H9 (cell line): ENCODE data around the gene DENND1A. TPM values are rescaled to one million over a fixed set of nuclear protein-coding genes. Genes with fewer than 3 reads are reported as not detected.

Experiments used
- DNase-seq: peaks from one replicate; pipeline ENCODE4 v3.0.0-alpha.2; 2017
- H2AFZ ChIP-seq: one replicate; pipeline ENCODE4 v1.6.1; 2013; ENCODE audit warnings: mild to moderate bottlenecking, low read length, control low read depth, moderate library complexity
- H2AK5ac ChIP-seq: 2 replicates; pipeline ENCODE4 v1.6.1; 2013; ENCODE audit warnings: low read length, control low read depth, mixed read lengths; ENCODE audit not compliant: insufficient read length
- H2BK120ac ChIP-seq: one replicate; pipeline ENCODE4 v1.6.1; 2013; ENCODE audit warnings: low read depth, mild to moderate bottlenecking, low read length, control low read depth, inconsistent platforms; ENCODE audit not compliant: poor library complexity, severe bottlenecking
- H2BK12ac ChIP-seq: 2 replicates; pipeline ENCODE4 v1.6.1; 2013; ENCODE audit warnings: low read length, control low read depth, mixed read lengths, low read depth; ENCODE audit not compliant: insufficient read length
- H2BK15ac ChIP-seq: 2 replicates; pipeline ENCODE4 v1.6.1; 2013; ENCODE audit warnings: low read depth, low read length, control low read depth
- H2BK20ac ChIP-seq: one replicate; pipeline ENCODE4 v1.6.1; 2013; ENCODE audit warnings: low read depth, mild to moderate bottlenecking, low read length, control low read depth, inconsistent platforms; ENCODE audit not compliant: poor library complexity, severe bottlenecking
- H2BK5ac ChIP-seq: 2 replicates; pipeline ENCODE4 v1.6.1; 2013; ENCODE audit warnings: low read length, control low read depth, mixed read lengths; ENCODE audit not compliant: insufficient read length
- H3K14ac ChIP-seq: 2 replicates; pipeline ENCODE4 v1.6.1; 2013; ENCODE audit warnings: low read length, control low read depth; ENCODE audit not compliant: insufficient read depth
- H3K18ac ChIP-seq: 2 replicates; pipeline ENCODE4 v1.6.1; 2013; ENCODE audit warnings: low read depth, mild to moderate bottlenecking, mixed read lengths, low read length, control low read depth; ENCODE audit not compliant: insufficient read length
- H3K23ac ChIP-seq: 2 replicates; pipeline ENCODE4 v1.6.1; 2013; ENCODE audit warnings: low read length, control low read depth, mixed read lengths, low read depth; ENCODE audit not compliant: insufficient read length
- H3K23me2 ChIP-seq: 2 replicates; pipeline ENCODE4 v1.6.1; 2013; ENCODE audit warnings: low read depth, mild to moderate bottlenecking, mixed read lengths, low read length, control low read depth; ENCODE audit not compliant: insufficient read length, poor library complexity, severe bottlenecking
- H3K27ac ChIP-seq: 2 replicates; pipeline ENCODE4 v1.5.1; 2013; ENCODE audit warnings: low read length, control low read depth, mixed read lengths, low read depth; ENCODE audit not compliant: insufficient read length
- H3K27me3 ChIP-seq: 2 replicates; pipeline ENCODE4 v1.6.1; 2013; ENCODE audit warnings: low read length, control low read depth, inconsistent platforms; ENCODE audit not compliant: insufficient read depth
- H3K4ac ChIP-seq: 2 replicates; pipeline ENCODE4 v1.6.1; 2013; ENCODE audit warnings: low read depth, mild to moderate bottlenecking, control low read depth, inconsistent platforms, low read length, moderate library complexity
- H3K4me1 ChIP-seq: 2 replicates; pipeline ENCODE4 v1.6.1; 2013; ENCODE audit warnings: low read length, control low read depth, inconsistent platforms; ENCODE audit not compliant: insufficient read depth
- H3K4me2 ChIP-seq: 2 replicates; pipeline ENCODE4 v1.6.1; 2013; ENCODE audit warnings: low read length, control low read depth, mixed read lengths; ENCODE audit not compliant: insufficient read length, insufficient read depth
- H3K56ac ChIP-seq: 2 replicates; pipeline ENCODE4 v1.6.1; 2013; ENCODE audit warnings: low read depth, mild to moderate bottlenecking, mixed read lengths, low read length, control low read depth; ENCODE audit not compliant: insufficient read length
- H3K79me1 ChIP-seq: 2 replicates; pipeline ENCODE4 v1.6.1; 2013; ENCODE audit warnings: low read depth, mild to moderate bottlenecking, moderate library complexity, low read length, control low read depth, inconsistent platforms; ENCODE audit not compliant: insufficient read depth, poor library complexity, severe bottlenecking
- H3K79me2 ChIP-seq: 2 replicates; pipeline ENCODE4 v1.6.1; 2013; ENCODE audit warnings: low read length, control low read depth, inconsistent platforms; ENCODE audit not compliant: insufficient read depth
- H3K9ac ChIP-seq: 2 replicates; pipeline ENCODE4 v1.6.1; 2013; ENCODE audit warnings: low read length, control low read depth, mixed read lengths; ENCODE audit not compliant: insufficient read length; ENCODE audit errors: extremely low read depth
- H3K9me3 ChIP-seq: one replicate; pipeline ENCODE4 v1.6.1; 2013; ENCODE audit warnings: low read depth, low read length, inconsistent platforms; ENCODE audit not compliant: control insufficient read depth
- H3T11ph ChIP-seq: one replicate; pipeline ENCODE4 v1.6.1; 2013; ENCODE audit warnings: mild to moderate bottlenecking, low read length, control low read depth, inconsistent platforms
- H4K20me1 ChIP-seq: one replicate; pipeline ENCODE4 v1.6.1; 2013; ENCODE audit not compliant: control insufficient read depth, insufficient read length, insufficient read depth
- H4K5ac ChIP-seq: 2 replicates; pipeline ENCODE4 v1.6.1; 2013; ENCODE audit warnings: low read depth, mild to moderate bottlenecking, mixed read lengths, low read length, control low read depth; ENCODE audit not compliant: insufficient read length
- H4K8ac ChIP-seq: replicated peaks from 2 replicates; pipeline ENCODE4 v1.6.1; 2013; ENCODE audit warnings: low read length, control low read depth, mixed read lengths, low read depth; ENCODE audit not compliant: insufficient read length
- H4K91ac ChIP-seq: 2 replicates; pipeline ENCODE4 v1.6.1; 2013; ENCODE audit warnings: low read depth, mild to moderate bottlenecking, moderate library complexity, mixed read lengths, low read length, control low read depth; ENCODE audit not compliant: insufficient read length
- H3K27ac Mint-ChIP-seq, 3 experiments: 2 replicates in 2 of 3; 3 replicates in 1 of 3; pipeline ENCODE4 v1.8.0; 2020 to 2021; ENCODE audit warnings: mixed read lengths in 3 of 3, mild to moderate bottlenecking in 1 of 3, moderate library complexity in 1 of 3
- H3K27me3 Mint-ChIP-seq: 2 replicates; pipeline ENCODE4 v1.8.0; 2021; ENCODE audit warnings: low read depth, mild to moderate bottlenecking, moderate library complexity, mixed read lengths
- H3K36me3 Mint-ChIP-seq, 3 experiments: 2 replicates in 2 of 3; 3 replicates in 1 of 3; pipeline ENCODE4 v1.8.0; 2020 to 2021; ENCODE audit warnings: low read depth in 3 of 3, mixed read lengths in 3 of 3; ENCODE audit not compliant: insufficient read depth in 1 of 3
- H3K4me1 Mint-ChIP-seq, 2 experiments: 2 replicates each; pipeline ENCODE4 v1.8.0; 2020; ENCODE audit warnings: mixed read lengths in 2 of 2
- H3K4me3 Mint-ChIP-seq, 2 experiments: 2 replicates in 1 of 2; 3 replicates in 1 of 2; pipeline ENCODE4 v1.8.0; 2020 to 2021; ENCODE audit warnings: mild to moderate bottlenecking in 2 of 2, mixed read lengths in 2 of 2, moderate library complexity in 1 of 2
- H3K9me3 Mint-ChIP-seq, 2 experiments: 2 replicates in 1 of 2; 3 replicates in 1 of 2; pipeline ENCODE4 v1.8.0; 2020; ENCODE audit warnings: mild to moderate bottlenecking in 2 of 2, mixed read lengths in 2 of 2, moderate library complexity in 1 of 2
- WGBS: extraction: QIAGEN DNeasy Blood & Tissue Kit; methylation state at CpG from one replicate; pipeline ENCODE4 v1.1.7; 2013; ENCODE audit warnings: missing lambda C conversion rate, low lambda C conversion rate, mixed read lengths; ENCODE audit not compliant: insufficient read length; ENCODE audit errors: extremely low coverage; 5-methylcytosine and 5-hydroxymethylcytosine counted together
- total RNA-seq: library from RNA; stranded (reverse); gene quantifications from 2 replicates; pipeline ENCODE4 v1.2.1, GENCODE V29; 2021
- TF ChIP-seq, protein P1 (sequence below): fragments of 200-600 bp; sonication (generic); conservative IDR thresholded peaks from 3 replicates; pipeline ENCODE4 v1.8.0; 2021; ENCODE audit warnings: antibody characterized with exemption, mild to moderate bottlenecking

Gene DENND1A
- total RNA-seq, 1 experiment from 2014 or later: 20.4 TPM

DNA sequence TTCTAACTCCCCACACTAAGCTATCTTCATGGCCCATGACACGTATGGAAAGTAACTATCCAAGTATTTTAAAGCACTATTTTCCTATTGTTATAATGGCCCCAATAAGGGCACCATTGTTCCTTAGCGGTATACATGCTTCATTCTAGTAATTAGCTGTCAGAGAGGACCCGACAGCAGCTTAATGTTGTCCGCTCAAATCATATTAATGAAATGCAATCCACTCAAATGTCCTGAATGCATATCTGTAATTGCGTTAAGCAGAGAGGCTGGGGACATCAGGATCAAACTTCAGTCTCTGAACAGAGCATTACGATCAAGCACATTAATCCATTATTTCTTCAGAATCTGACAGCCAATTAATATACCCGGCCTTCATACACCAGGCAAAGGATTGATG, 434.2 kb downstream of the DENND1A start:
- no peak overlapping the region for H3K18ac ChIP-seq
- H2BK20ac ChIP-seq: no peak overlapping the region
- no peaks in the 10 kb centered on the region for H3K9me3 ChIP-seq
- H3K9me3 Mint-ChIP-seq: no peaks in the 10 kb centered on the region
- H3T11ph ChIP-seq: no peak overlapping the region
- H2AK5ac ChIP-seq: no peak overlapping the region
- no peak overlapping the region for H2BK120ac ChIP-seq
- H3K27me3 Mint-ChIP-seq: peaks cover 4% of the 10 kb centered on the region
- H3K56ac ChIP-seq: no peak overlapping the region
- H2BK5ac ChIP-seq: no peak overlapping the region
- no peak overlapping the region for H2BK15ac ChIP-seq
- no peak overlapping the region for H3K23ac ChIP-seq
- H3K9ac ChIP-seq: no peak overlapping the region
- H3K79me1 ChIP-seq: no peaks in the 10 kb centered on the region
- H3K27me3 ChIP-seq: no peaks in the 10 kb centered on the region
- no peak overlapping the region for H3K27ac Mint-ChIP-seq
- H3K4me3 Mint-ChIP-seq: no peak overlapping the region
- WGBS: no CpG with 5 or more reads among the region's 7 CpGs
- H3K79me2 ChIP-seq: no peaks in the 10 kb centered on the region
- H4K91ac ChIP-seq: no peak overlapping the region
- no peak overlapping the region for H3K4ac ChIP-seq
- no peaks in the 10 kb centered on the region for H3K36me3 Mint-ChIP-seq
- DNase-seq: no peak
- no peak overlapping the region for H3K27ac ChIP-seq
- no peak overlapping the region for H3K14ac ChIP-seq
- no peaks in the 10 kb centered on the region for H4K20me1 ChIP-seq
- H3K23me2 ChIP-seq: no peaks in the 10 kb centered on the region
- H2BK12ac ChIP-seq: no peak overlapping the region
- no peaks in the 10 kb centered on the region for H3K4me1 ChIP-seq
- H3K4me2 ChIP-seq: no peak overlapping the region
- H4K5ac ChIP-seq: no peak overlapping the region
- no peak overlapping the region for H4K8ac ChIP-seq
- H2AFZ ChIP-seq: no peak overlapping the region
- peaks cover 3% of the 10 kb centered on the region in 2 experiments; a peak in 3 of 4 replicates for H3K4me1 Mint-ChIP-seq
- TF ChIP-seq, protein P1, sequence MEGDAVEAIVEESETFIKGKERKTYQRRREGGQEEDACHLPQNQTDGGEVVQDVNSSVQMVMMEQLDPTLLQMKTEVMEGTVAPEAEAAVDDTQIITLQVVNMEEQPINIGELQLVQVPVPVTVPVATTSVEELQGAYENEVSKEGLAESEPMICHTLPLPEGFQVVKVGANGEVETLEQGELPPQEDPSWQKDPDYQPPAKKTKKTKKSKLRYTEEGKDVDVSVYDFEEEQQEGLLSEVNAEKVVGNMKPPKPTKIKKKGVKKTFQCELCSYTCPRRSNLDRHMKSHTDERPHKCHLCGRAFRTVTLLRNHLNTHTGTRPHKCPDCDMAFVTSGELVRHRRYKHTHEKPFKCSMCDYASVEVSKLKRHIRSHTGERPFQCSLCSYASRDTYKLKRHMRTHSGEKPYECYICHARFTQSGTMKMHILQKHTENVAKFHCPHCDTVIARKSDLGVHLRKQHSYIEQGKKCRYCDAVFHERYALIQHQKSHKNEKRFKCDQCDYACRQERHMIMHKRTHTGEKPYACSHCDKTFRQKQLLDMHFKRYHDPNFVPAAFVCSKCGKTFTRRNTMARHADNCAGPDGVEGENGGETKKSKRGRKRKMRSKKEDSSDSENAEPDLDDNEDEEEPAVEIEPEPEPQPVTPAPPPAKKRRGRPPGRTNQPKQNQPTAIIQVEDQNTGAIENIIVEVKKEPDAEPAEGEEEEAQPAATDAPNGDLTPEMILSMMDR: no peak
